ENCODE data around the gene TRAF3. TPM values are rescaled to one million over a fixed set of nuclear protein-coding genes. Genes with fewer than 3 reads are reported as not detected.
A peak's percentile ranks its signal among the peaks of the same experiment; 100 is the strongest.

Gene TRAF3
- total and polyA plus RNA-seq, 3 experiments from 2014 or later: 16.3 to 62.0 (median 61.6) TPM

DNA sequence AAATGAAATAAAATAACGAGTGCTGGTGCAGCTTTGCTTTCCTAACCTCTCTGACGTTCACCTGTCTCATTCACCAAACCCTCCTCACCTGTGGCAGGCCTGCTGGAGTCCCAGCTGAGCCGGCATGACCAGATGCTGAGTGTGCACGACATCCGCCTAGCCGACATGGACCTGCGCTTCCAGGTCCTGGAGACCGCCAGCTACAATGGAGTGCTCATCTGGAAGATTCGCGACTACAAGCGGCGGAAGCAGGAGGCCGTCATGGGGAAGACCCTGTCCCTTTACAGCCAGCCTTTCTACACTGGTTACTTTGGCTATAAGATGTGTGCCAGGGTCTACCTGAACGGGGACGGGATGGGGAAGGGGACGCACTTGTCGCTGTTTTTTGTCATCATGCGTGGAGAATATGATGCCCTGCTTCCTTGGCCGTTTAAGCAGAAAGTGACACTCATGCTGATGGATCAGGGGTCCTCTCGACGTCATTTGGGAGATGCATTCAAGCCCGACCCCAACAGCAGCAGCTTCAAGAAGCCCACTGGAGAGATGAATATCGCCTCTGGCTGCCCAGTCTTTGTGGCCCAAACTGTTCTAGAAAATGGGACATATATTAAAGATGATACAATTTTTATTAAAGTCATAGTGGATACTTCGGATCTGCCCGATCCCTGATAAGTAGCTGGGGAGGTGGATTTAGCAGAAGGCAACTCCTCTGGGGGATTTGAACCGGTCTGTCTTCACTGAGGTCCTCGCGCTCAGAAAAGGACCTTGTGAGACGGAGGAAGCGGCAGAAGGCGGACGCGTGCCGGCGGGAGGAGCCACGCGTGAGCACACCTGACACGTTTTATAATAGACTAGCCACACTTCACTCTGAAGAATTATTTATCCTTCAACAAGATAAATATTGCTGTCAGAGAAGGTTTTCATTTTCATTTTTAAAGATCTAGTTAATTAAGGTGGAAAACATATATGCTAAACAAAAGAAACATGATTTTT is 128.2 kb downstream of the TRAF3 start:
- Histone ChIP-seq H3K36me3 (ENCODE audit: insufficient read depth, low read length) (no peaks in the 10 kb centered on the region), H3K4me3 (ENCODE audit: low read length) (no peak overlapping the region), H3K4me1 (ENCODE audit: insufficient read depth, low read length) (peaks cover 16% of the 10 kb centered on the region), H3K27ac (ENCODE audit: low read depth, low read length) (no peak overlapping the region), H3K9me3 (ENCODE audit: low read length) (no peaks in the 10 kb centered on the region), H3K27me3 (ENCODE audit: insufficient read depth, low read length, poor library complexity, severe bottlenecking) (no peaks in the 10 kb centered on the region)
- H3K9me3 Mint-ChIP-seq: no peaks in the 10 kb centered on the region
- ChIA-PET CTCF (interaction anchor here (0.7 to 1.2 kb wide), 2 partner anchors 11 to 137 kb away, joined by 3 to 4 read pairs; no protein-coding TSS in a partner anchor), POLR2A (no interaction called here)
- H3K27ac Mint-ChIP-seq: peak overlapping the region in 2 of 8 donors; percentile 60 to 84
- no peaks in the 10 kb centered on the region for H3K27me3 Mint-ChIP-seq
- peaks cover 0 to 70% (median 9%) of the 10 kb centered on the region in 3 donors for H3K36me3 Mint-ChIP-seq
- peaks cover 14 to 17% (median 15%) of the 10 kb centered on the region in 3 donors for H3K4me1 Mint-ChIP-seq
- H3K4me3 Mint-ChIP-seq: no peak overlapping the region
- no peak for DNase-seq

DNA sequence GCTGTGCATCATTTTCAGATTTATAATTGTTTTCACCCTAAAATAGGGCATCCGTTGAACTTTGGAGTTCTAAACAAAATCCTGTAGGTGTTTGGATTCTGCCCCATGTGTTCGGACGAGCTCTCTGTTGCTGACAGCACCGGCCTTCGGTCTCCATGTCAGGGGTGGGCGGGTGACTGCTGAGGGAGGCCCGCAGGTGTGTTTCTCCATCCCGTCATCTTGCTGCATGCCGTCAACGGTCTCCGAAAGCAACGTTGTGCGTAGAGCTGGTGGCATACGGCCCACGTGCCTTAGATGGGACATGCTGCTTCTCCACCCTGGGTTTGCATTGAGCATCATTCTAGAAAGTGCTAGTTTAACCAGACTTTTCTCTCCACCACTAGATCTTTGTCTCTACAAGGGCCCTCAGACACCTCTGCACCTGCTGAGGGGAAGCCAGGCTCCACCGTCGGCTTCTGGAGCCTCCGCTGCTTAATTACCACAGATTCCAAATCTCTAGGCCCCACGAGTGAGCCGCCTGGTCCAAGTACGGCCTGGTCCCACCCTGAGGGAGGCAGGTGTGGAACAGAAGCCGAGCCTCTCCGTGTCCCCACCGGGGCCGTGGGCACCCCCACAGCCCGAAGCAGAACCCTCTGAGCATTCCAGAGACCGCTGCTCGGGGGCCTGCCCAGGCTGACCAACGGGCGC is 129.5 kb downstream of the TRAF3 start:
- Histone ChIP-seq H3K9me3 (ENCODE audit: low read length) (no peaks in the 10 kb centered on the region), H3K36me3 (ENCODE audit: insufficient read depth, low read length) (no peaks in the 10 kb centered on the region), H3K27me3 (ENCODE audit: insufficient read depth, low read length, poor library complexity, severe bottlenecking) (no peaks in the 10 kb centered on the region), H3K4me3 (ENCODE audit: low read length) (no peak overlapping the region), H3K4me1 (ENCODE audit: insufficient read depth, low read length) (peaks cover 4% of the 10 kb centered on the region), H3K27ac (ENCODE audit: low read depth, low read length) (no peak overlapping the region)
- H3K4me1 Mint-ChIP-seq: peaks cover 1 to 5% (median 2%) of the 10 kb centered on the region in 3 donors
- ChIA-PET CTCF (no interaction called here), POLR2A (no interaction called here)
- no peak overlapping the region for H3K27ac Mint-ChIP-seq
- H3K36me3 Mint-ChIP-seq: peaks cover 0 to 70% (median 11%) of the 10 kb centered on the region in 3 donors
- H3K9me3 Mint-ChIP-seq: no peaks in the 10 kb centered on the region
- no peaks in the 10 kb centered on the region for H3K27me3 Mint-ChIP-seq
- no peak for DNase-seq
- no peak overlapping the region for H3K4me3 Mint-ChIP-seq

DNA sequence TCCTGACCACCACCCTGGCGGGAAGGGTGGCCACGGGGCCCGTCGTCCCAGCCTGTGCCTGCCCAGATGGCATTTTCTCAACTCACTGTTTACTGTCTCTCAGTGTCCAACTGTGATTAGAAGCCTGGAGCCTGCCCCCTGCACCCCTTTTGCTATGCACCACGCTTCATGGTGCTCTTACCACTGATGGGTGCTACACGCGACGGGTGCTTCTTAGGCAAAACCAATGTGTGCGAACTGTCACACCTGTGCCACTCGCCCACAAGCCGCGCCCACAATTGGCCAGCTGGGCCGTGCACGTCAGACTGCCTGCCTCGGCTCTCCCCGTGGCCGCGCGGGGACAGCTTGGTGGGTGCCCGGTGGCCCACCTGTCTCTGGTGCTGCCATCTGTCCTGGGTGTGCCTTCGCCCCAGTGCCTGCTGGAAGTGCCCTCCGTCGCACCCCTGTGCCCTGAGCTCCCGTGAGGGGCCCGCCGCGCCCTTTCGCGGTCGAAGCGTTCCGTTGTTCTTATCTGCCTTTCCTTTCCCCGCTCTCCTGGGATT is 130.1 kb downstream of the TRAF3 start:
- H3K36me3 ChIP-seq (ENCODE audit: insufficient read depth, low read length): no peaks in the 10 kb centered on the region
- H3K4me3 ChIP-seq (ENCODE audit: low read length): no peak overlapping the region
- H3K4me3 Mint-ChIP-seq: no peak overlapping the region
- ChIA-PET POLR2A (no interaction called here), CTCF (no interaction called here)
- peaks cover 0 to 66% (median 11%) of the 10 kb centered on the region in 3 donors for H3K36me3 Mint-ChIP-seq
- H3K4me1 Mint-ChIP-seq: peaks cover 0 to 2% (median 0%) of the 10 kb centered on the region in 3 donors
- DNase-seq: no peak
- H3K9me3 Mint-ChIP-seq: no peaks in the 10 kb centered on the region
- H3K27ac ChIP-seq (ENCODE audit: low read depth, low read length): no peak overlapping the region
- no peaks in the 10 kb centered on the region for H3K27me3 Mint-ChIP-seq
- no peak overlapping the region for H3K27ac Mint-ChIP-seq
- H3K27me3 ChIP-seq (ENCODE audit: insufficient read depth, low read length, poor library complexity, severe bottlenecking): no peaks in the 10 kb centered on the region
- H3K9me3 ChIP-seq (ENCODE audit: low read length): no peaks in the 10 kb centered on the region
- no peaks in the 10 kb centered on the region for H3K4me1 ChIP-seq (ENCODE audit: insufficient read depth, low read length)

GRCh38 chr14:102907980-102908730 is 130.9 kb downstream of the TRAF3 start:
- no peak overlapping the region for H3K4me3 Mint-ChIP-seq
- CTCF ChIA-PET: no interaction called here
- H3K27ac ChIP-seq (ENCODE audit: low read depth, low read length): no peak overlapping the region

GRCh38 chr14:102908766-102909455 is 131.7 kb downstream of the TRAF3 start:
- H3K27ac ChIP-seq (ENCODE audit: low read depth, low read length): no peak overlapping the region
- Mint-ChIP-seq H3K4me3 (no peak overlapping the region), H3K27ac (peak overlapping the region in 1 of 8 donors; percentile 69), H3K4me1 (no peaks in the 10 kb centered on the region), H3K36me3 (peaks cover 0 to 52% (median 8%) of the 10 kb centered on the region in 3 donors), H3K9me3 (no peaks in the 10 kb centered on the region), H3K27me3 (no peaks in the 10 kb centered on the region)
- H3K9me3 ChIP-seq (ENCODE audit: low read length): no peaks in the 10 kb centered on the region
- no peak overlapping the region for H3K4me3 ChIP-seq (ENCODE audit: low read length)
- DNase-seq: no peak
- POLR2A ChIA-PET: no interaction called here
- no peaks in the 10 kb centered on the region for H3K36me3 ChIP-seq (ENCODE audit: insufficient read depth, low read length)
- H3K4me1 ChIP-seq (ENCODE audit: insufficient read depth, low read length): no peaks in the 10 kb centered on the region
- CTCF ChIA-PET: no interaction called here
- H3K27me3 ChIP-seq (ENCODE audit: insufficient read depth, low read length, poor library complexity, severe bottlenecking): no peaks in the 10 kb centered on the region

More at GRCh38 chr14:102907980-102908730, 130.9 kb downstream of the TRAF3 start:
- Mint-ChIP-seq H3K4me1 (peaks cover 0 to 2% (median 0%) of the 10 kb centered on the region in 3 donors), H3K36me3 (peaks cover 0 to 60% (median 9%) of the 10 kb centered on the region in 3 donors), H3K27me3 (no peaks in the 10 kb centered on the region), H3K9me3 (no peaks in the 10 kb centered on the region), H3K27ac (peak overlapping the region in 1 of 8 donors; percentile 58)
- Histone ChIP-seq H3K4me1 (ENCODE audit: insufficient read depth, low read length) (no peaks in the 10 kb centered on the region), H3K9me3 (ENCODE audit: low read length) (no peaks in the 10 kb centered on the region), H3K4me3 (ENCODE audit: low read length) (no peak overlapping the region), H3K27me3 (ENCODE audit: insufficient read depth, low read length, poor library complexity, severe bottlenecking) (no peaks in the 10 kb centered on the region), H3K36me3 (ENCODE audit: insufficient read depth, low read length) (no peaks in the 10 kb centered on the region)
- DNase-seq: no peak
- POLR2A ChIA-PET: no interaction called here

DNA sequence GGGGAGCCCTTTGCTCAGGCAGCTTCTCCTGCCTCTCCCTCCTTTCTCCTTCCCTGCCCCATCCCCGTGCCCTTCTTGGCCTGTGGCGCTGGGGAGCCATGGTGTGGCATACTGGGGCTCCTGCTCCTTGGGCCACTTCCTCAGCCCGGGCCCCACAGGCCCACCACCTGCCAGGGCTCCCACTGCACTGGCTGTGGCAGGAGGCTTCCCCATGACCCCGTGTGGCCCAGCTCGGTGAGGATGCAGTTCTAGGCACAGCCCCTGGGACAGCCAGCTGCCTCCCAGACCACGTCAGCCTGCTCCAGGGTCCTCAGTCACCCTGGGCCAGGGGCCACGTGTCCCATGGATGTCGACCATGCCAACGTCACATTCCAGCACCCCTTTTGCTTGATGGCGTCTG is 132.2 kb downstream of the TRAF3 start:
- H3K36me3 Mint-ChIP-seq: peaks cover 0 to 47% (median 8%) of the 10 kb centered on the region in 3 donors
- no peaks in the 10 kb centered on the region for H3K36me3 ChIP-seq (ENCODE audit: insufficient read depth, low read length)
- CTCF ChIA-PET: no interaction called here

GRCh38 chr14:102909911-102910310 is 132.7 kb downstream of the TRAF3 start:
- no peak for DNase-seq
- Histone ChIP-seq H3K27ac (ENCODE audit: low read depth, low read length) (no peak overlapping the region), H3K4me3 (ENCODE audit: low read length) (no peak overlapping the region), H3K27me3 (ENCODE audit: insufficient read depth, low read length, poor library complexity, severe bottlenecking) (no peaks in the 10 kb centered on the region), H3K36me3 (ENCODE audit: insufficient read depth, low read length) (no peaks in the 10 kb centered on the region), H3K4me1 (ENCODE audit: insufficient read depth, low read length) (no peaks in the 10 kb centered on the region), H3K9me3 (ENCODE audit: low read length) (no peaks in the 10 kb centered on the region)
- Mint-ChIP-seq H3K27me3 (no peaks in the 10 kb centered on the region), H3K36me3 (peaks cover 0 to 47% (median 8%) of the 10 kb centered on the region in 3 donors), H3K4me1 (no peaks in the 10 kb centered on the region), H3K4me3 (no peak overlapping the region), H3K27ac (no peak overlapping the region), H3K9me3 (no peaks in the 10 kb centered on the region)
- ChIA-PET CTCF (no interaction called here), POLR2A (no interaction called here)

More for the DNA sequence above, 132.2 kb downstream of the TRAF3 start:
- no peak overlapping the region for H3K4me3 ChIP-seq (ENCODE audit: low read length)
- H3K27me3 ChIP-seq (ENCODE audit: insufficient read depth, low read length, poor library complexity, severe bottlenecking): no peaks in the 10 kb centered on the region
- no peak for DNase-seq
- Mint-ChIP-seq H3K4me3 (no peak overlapping the region), H3K9me3 (no peaks in the 10 kb centered on the region), H3K27me3 (no peaks in the 10 kb centered on the region), H3K4me1 (no peaks in the 10 kb centered on the region), H3K27ac (peak overlapping the region in 1 of 8 donors; percentile 69)
- POLR2A ChIA-PET: no interaction called here
- no peaks in the 10 kb centered on the region for H3K4me1 ChIP-seq (ENCODE audit: insufficient read depth, low read length)
- H3K9me3 ChIP-seq (ENCODE audit: low read length): no peaks in the 10 kb centered on the region
- H3K27ac ChIP-seq (ENCODE audit: low read depth, low read length): no peak overlapping the region

Data from CD8-positive, alpha-beta memory T cell (primary cell).